Stimulated activated CD4-positive, alpha-beta T cell treated with anti-CD3 and anti-CD28 coated beads, Interleukin-4, amount 100 ng/mL, for 1 hour (primary cell): ENCODE measurements around the gene SUSD3.

Experiments
- DNase-seq: peaks from one replicate; pipeline ENCODE4 v3.0.0-alpha.2; 2020

SUSD3 gene

GRCh38 chr9:93127395-93127911, 69.0 kb downstream of the SUSD3 start:
- DNase-seq, result no peak

- DNase-seq, result no peak
Measured at GRCh38 chr9:93128011-93128714, 69.7 kb downstream of the SUSD3 start.

GRCh38 chr9:93128715-93129224, 70.3 kb downstream of the SUSD3 start:
- no peak for DNase-seq

GRCh38 chr9:93129286-93129685, 70.8 kb downstream of the SUSD3 start:
- DNase-seq, result no peak

- no peak for DNase-seq
Measured at GRCh38 chr9:93129691-93130500, 71.4 kb downstream of the SUSD3 start.

GRCh38 chr9:93130861-93131481, 72.5 kb downstream of the SUSD3 start:
- no peak for DNase-seq

GRCh38 chr9:93131599-93132286, 73.2 kb downstream of the SUSD3 start:
- no peak for DNase-seq

GRCh38 chr9:93132287-93132927, 73.9 kb downstream of the SUSD3 start:
- no peak for DNase-seq

GRCh38 chr9:93132946-93133680, 74.6 kb downstream of the SUSD3 start:
- no peak for DNase-seq

GRCh38 chr9:93133681-93134014, 75.1 kb downstream of the SUSD3 start:
- DNase-seq, result peak; percentile 47

- peak; percentile 90 for DNase-seq
Measured at GRCh38 chr9:93134015-93134739, 75.7 kb downstream of the SUSD3 start, which contains the start of gene NINJ1. TSS of gene NINJ1 (minus strand) at chr9:93134251. CDS start at chr9:93134217, 34 bp downstream.
